GM18519 (cell line): ENCODE results near the gene TIMM21.

ENCODE experiments used
- ATAC-seq: cut with Tn5 transposase; IDR thresholded peaks from one replicate; pipeline ENCODE4 v1.9.1; 2021; ENCODE audit warnings: mild to moderate bottlenecking, moderate library complexity; ENCODE audit not compliant: unreplicated experiment, low FRiP score

Gene TIMM21

GRCh38 chr18:74142252-74142651, 6.1 kb upstream of the TIMM21 start:
- no peak for ATAC-seq

- ATAC-seq, result no peak
These were observed 1.6 kb upstream of the TIMM21 start for GRCh38 chr18:74146756-74147155.

GRCh38 chr18:74147491-74147778, 888 bp upstream of the TIMM21 start:
- ATAC-seq, result no peak

- peak; percentile 10 for ATAC-seq
These were observed 284 bp downstream of the TIMM21 start for GRCh38 chr18:74148543-74149070.

GRCh38 chr18:74149878-74150277, 1.6 kb downstream of the TIMM21 start:
- no peak for ATAC-seq

- no peak for ATAC-seq
These were observed 3.9 kb downstream of the TIMM21 start for GRCh38 chr18:74152270-74152669.

GRCh38 chr18:74152857-74153256, 4.5 kb downstream of the TIMM21 start:
- no peak for ATAC-seq

GRCh38 chr18:74153377-74153776, 5.1 kb downstream of the TIMM21 start:
- ATAC-seq, result no peak

- no peak for ATAC-seq
These were observed 5.5 kb downstream of the TIMM21 start for GRCh38 chr18:74153793-74154192.

GRCh38 chr18:74154716-74155115, 6.4 kb downstream of the TIMM21 start:
- no peak for ATAC-seq

- no peak for ATAC-seq
These were observed 7.0 kb downstream of the TIMM21 start for GRCh38 chr18:74155276-74155675.

GRCh38 chr18:74163019-74163660, 14.8 kb downstream of the TIMM21 start:
- no peak for ATAC-seq

GRCh38 chr18:74166386-74166785, 18.1 kb downstream of the TIMM21 start:
- ATAC-seq, result no peak

GRCh38 chr18:74171910-74172606, 23.7 kb downstream of the TIMM21 start:
- ATAC-seq, result peak; percentile 47

GRCh38 chr18:74172697-74173433, 24.5 kb downstream of the TIMM21 start:
- ATAC-seq, result no peak

- no peak for ATAC-seq
These were observed 25.1 kb downstream of the TIMM21 start for GRCh38 chr18:74173434-74173750.

GRCh38 chr18:74175658-74176057, 27.3 kb downstream of the TIMM21 start:
- ATAC-seq, result no peak

- ATAC-seq, result no peak
These were observed 30.6 kb downstream of the TIMM21 start for GRCh38 chr18:74178884-74179283.

GRCh38 chr18:74179623-74180199, 31.4 kb downstream of the TIMM21 start:
- ATAC-seq, result no peak

GRCh38 chr18:74182335-74182734, 34.0 kb downstream of the TIMM21 start:
- no peak for ATAC-seq

GRCh38 chr18:74183130-74183529, 34.8 kb downstream of the TIMM21 start:
- ATAC-seq, result no peak
